ENCODE data around the gene OR4N5.
"Not testable (repeated sequence)": the region's sequence is repeated elsewhere in the genome, so short reads cannot be mapped to it uniquely, and the experiment has no call there.

Gene OR4N5, protein sequence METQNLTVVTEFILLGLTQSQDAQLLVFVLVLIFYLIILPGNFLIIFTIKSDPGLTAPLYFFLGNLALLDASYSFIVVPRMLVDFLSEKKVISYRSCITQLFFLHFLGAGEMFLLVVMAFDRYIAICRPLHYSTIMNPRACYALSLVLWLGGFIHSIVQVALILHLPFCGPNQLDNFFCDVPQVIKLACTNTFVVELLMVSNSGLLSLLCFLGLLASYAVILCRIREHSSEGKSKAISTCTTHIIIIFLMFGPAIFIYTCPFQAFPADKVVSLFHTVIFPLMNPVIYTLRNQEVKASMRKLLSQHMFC

DNA sequence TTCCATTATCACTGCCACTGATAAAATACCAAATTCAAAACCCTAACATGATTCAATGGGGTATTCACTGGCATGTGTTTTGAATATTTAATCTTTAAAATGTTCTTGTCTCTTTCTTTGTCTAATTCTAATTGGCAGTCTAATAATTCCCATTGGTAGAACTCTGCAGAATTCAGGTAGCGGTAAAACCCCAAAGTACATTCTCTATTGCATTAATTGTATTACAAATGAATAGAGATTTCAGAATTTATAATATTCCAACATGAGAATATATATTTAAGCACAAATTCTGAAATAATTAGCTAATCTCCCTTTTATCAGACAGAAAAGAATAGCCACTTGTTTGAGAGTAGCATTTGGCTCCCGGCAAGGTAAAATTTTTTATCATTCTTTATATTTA lies at the start of gene OR4N5:
OR4N5 (plus strand) TSS at position 301 of the 400 bp plus-strand sequence. CDS start 4,916 bp downstream, outside the sequence.
- no peak within 1 kb of the TSS for H3K4me3 ChIP-seq (ENCODE audit: low read depth, low read length)

DNA sequence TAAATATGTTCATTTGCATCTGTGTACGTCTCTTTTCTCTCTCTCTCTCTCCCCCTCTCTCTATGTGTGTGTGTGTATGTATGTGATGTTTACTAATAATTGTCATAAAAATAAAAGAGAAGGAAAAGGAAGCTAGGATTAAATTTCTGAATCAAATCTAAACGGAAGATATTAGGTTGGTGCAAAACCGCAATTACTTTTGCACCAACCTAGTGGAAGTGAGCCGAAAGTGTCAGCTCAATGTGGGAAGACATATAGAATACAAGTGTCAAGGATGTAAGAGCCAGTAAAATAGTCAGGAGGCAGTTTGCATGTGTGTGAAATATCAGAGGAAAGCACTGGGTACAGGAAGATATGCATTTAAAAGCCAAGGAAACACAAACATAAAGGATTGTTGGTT lies 46.6 kb upstream of the OR4N5 start:
- no peak overlapping the region for H3K4me3 ChIP-seq (ENCODE audit: low read depth, low read length)

DNA sequence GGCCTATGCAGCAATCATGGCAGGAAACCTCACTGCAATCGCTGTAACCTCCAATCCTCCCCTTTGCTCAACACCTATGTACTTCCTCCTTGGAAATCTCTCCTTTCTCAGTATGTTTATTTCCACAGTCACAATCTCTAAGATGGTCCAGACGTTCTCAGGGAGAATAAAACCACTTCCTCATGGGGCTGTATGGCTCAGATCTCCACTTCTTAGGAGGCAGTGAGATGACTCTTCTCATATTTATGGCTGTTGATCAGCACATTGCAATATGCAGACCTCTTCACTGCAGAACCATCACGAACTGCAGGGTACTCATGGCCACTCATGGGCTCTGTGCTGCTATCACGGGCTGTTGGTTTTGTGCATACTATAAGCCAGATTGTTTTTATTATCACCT lies 45.2 kb upstream of the OR4N5 start:
- no peak overlapping the region for H3K4me3 ChIP-seq (ENCODE audit: low read depth, low read length)

DNA sequence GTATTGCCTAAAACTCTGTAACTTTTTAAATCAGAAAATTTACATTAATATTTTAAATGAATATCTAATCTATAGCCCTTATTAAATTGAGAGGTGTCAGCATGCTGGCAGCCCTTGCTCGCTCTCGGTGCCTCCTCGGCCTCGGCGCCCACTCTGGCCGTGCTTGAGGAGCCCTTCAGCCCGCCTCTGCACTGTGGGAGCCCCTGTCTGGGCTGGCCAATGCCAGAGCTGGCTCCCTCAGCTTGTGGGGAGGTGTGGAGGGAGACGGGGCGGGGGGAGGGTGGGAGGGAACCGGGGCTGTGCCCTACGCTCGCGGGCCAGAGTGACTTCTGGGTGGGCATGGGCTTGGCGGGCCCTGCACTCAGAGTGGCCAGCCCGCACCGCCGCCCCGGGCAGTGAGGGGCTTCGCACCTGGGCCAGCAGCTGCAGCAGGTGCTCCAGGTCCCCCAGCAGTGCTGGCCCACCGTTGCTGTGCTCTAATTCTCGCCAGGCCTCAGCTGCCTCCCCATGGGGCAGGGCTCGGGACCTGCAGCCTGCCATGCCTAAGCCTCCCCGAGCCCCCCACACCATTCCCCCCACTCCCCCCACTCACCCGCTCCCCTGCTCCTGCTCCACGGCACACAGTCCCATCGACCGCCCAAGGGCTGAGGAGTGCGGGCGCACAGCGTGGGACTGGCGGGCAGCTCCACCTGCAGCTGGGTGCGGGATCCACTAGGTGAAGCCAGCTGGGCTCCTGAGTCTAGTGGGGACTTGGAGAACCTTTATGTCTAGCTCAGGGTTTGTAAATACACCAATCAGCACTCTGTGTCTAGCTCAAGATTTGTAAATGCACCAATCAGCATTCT lies 39.5 kb upstream of the OR4N5 start:
- not testable (repeated sequence) for H3K4me3 ChIP-seq (ENCODE audit: low read depth, low read length)

DNA sequence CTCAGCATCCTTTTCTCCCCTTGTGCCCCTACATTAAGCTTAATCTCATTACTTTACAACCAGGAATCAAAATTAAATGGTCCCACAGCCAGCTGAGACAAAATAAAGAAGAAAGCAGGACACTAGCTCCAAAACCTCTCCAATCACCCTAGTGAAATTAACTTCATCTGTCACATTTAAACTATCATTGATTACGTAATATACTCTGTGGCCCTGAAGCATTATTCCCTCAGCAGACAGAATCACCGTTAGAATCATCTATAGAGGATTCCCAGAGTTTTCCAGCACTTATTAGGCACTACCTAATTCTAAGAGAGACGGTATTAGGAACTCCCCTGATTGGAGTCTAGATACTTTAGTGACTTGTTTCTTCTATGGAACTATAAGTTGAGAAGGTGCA lies 28.2 kb upstream of the OR4N5 start, which contains the start of gene OR4K17:
OR4K17 (plus strand) TSS at position 302 of the 400 bp plus-strand sequence. CDS start 6,761 bp downstream, outside the sequence.
- no peak within 1 kb of the TSS for H3K4me3 ChIP-seq (ENCODE audit: low read depth, low read length)

DNA sequence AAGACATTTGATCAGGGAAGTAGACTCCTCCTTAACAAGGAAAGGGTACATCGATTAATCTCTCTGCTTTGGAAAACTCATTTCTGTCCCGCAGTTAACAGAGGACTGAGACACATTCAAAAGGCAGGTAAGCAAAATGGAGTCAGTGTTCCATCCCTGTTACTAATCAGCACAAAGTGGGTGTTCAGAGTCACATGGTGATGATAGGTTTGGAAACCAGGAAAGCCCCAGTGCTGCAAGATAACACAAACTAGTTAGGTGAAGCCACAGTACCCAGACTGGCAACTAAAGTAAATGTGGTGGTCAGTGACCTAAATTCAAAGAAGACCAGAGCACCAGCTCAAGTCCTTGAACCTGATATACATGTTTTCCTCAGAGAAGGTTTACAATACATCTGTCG lies 26.3 kb upstream of the OR4N5 start:
- H3K4me3 ChIP-seq (ENCODE audit: low read depth, low read length), result no peak overlapping the region

DNA sequence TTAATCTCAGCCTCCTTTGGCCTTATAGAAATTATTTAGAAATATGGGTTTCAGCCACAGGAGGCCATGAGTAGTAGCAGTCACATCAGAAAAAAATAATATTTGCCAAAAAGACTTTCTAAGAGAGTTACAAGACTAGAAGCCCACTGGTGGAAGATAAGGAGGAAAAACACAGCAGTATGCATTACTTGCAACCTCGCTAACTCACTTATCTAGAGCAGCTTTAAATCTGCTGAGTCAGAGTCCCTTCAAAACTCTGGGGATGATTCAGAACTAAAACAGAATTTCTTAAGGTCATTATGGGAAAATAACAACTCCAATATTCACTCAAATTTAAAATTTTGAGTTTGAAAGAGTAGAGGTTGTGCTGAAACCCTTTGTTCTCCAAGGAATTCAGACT lies 21.9 kb upstream of the OR4N5 start:
- no peak overlapping the region for H3K4me3 ChIP-seq (ENCODE audit: low read depth, low read length)

DNA sequence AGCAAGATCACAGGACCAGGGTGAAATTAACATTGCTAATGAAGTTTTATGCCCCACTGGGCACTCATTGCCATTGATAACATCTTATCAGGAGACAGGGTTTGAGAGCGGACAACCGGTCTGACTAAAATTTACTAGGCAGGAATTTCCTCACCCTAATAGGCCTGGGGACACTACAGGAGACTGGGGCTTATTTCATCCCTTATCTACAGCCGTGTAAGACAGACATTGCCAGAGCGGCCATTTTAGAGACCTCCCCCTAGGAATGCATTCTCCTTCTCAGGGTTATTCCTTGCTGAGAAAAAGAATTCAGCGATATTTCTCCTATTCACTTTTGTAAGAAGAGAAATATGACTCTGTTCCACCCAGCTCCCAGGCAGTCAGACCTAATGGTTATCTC lies 19.8 kb upstream of the OR4N5 start:
- no peak overlapping the region for H3K4me3 ChIP-seq (ENCODE audit: low read depth, low read length)

DNA sequence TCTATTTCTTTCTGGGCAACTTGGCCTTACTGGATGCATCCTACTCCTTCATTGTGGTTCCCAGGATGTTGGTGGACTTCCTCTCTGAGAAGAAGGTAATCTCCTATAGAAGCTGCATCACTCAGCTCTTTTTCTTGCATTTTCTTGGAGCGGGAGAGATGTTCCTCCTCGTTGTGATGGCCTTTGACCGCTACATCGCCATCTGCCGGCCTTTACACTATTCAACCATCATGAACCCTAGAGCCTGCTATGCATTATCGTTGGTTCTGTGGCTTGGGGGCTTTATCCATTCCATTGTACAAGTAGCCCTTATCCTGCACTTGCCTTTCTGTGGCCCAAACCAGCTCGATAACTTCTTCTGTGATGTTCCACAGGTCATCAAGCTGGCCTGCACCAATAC lies 5.3 kb downstream of the OR4N5 start:
- H3K4me3 ChIP-seq (ENCODE audit: low read depth, low read length), result no peak overlapping the region

DNA sequence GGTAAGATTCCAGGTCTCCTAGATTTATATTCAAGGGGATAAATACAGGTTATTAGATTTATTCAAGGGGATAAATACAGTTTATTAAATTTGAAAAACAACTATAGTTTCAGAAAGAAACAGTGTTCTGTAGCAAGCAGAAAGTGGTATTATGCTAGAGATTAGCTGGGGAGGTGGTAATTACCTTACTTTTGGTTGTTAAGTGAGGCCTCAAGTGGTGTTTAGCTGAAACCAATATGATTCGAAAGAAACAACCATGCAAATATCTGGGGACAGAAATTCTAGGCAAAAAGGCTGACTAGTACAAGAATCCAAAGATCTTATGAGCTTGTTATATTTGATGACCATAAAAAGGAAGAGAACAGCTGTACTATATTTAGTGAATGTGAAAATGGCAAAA lies 6.2 kb downstream of the OR4N5 start:
- no peak overlapping the region for H3K4me3 ChIP-seq (ENCODE audit: low read depth, low read length)

DNA sequence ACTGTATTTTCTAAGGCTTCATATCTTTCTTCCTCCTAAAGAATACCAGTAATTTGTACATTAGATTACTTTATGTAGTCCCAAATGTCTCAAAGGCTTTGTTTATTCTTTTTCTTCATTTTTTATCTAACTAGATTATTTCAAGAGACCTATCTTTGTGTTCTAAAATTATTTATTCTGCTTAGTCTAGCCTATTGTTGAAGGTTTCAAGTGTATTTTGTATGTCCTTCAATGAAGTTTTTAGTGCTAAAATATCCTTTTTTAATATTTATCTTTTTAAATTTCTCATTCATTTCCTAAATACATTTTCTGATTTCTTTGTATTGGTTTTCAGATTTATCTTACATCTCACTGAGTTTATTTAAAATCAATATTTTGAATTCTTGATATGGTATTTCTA lies 25.8 kb downstream of the OR4N5 start:
- no peak overlapping the region for H3K4me3 ChIP-seq (ENCODE audit: low read depth, low read length)

DNA sequence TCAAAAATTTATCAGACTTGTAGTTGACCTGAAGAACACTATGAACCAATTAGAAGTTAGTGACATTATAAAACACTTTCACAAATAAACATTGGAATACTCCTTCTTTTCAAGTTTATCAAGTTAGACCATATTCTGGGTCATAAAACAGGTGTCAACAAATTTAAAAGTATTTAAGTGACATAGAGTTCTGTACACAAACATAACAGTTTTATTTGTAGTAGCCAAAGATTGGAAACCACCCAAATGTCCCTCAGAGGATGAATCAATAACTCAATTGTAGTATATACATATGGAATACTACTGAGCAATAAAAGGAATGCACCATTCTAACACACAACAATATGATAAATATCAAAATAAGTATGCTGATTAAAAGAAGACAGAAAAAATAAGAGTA lies 28.5 kb downstream of the OR4N5 start:
- H3K4me3 ChIP-seq (ENCODE audit: low read depth, low read length), result no peak overlapping the region

DNA sequence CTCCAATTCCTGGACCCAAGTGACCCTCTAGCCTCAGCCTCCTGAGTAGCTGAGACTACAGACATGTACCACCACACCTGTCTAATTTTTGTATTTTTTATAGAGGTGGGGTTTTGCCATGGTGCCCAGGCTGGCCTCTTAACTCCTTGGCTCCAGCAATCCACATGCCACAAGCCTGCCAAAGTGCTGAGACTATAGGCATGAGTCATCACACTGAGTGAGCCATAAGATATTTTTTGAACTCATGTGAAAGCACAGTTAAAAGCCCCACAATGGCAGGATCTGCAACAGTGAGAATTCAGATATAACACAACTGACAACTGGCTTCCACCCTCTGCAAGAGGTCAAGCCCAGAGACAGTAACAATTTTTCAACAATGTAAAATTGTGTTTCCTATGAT lies 31.2 kb downstream of the OR4N5 start:
- H3K4me3 ChIP-seq (ENCODE audit: low read depth, low read length), result not testable (repeated sequence)

DNA sequence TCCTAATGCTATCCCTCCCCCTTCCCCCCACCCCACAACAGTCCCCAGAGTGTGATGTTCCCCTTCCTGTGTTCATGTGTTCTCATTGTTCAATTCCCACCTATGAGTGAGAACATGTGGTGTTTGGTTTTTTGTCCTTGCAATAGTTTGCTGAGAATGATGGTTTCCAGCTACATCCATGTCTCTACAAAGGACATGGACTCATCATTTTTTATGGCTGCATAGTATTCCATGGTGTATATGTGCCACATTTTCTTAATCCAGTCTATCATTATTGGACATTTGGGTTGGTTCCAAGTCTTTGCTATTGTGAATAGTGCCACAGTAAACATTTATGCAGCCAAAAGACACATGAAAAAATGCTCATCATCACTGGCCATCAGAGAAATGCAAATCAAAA lies 35.6 kb downstream of the OR4N5 start:
- H3K4me3 ChIP-seq (ENCODE audit: low read depth, low read length), result not testable (repeated sequence)

DNA sequence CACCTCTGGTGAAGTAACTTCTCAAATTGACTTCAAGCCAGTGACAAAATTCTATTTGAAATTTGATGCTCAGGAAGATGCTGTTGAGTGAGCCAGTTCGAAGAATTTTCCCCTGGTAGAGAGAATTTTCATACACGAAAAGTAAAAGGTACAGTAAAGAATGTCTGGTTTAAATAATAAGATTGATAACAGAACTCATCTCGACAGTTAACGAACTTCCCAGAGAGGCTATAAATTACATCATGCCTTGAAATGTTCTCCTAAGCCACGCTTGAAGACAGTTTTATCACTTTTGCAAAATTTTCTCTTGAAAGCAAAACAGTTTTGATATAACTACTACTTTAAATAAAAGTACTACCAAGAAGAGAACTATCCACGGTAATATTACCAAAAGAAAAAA lies 37.7 kb downstream of the OR4N5 start:
- H3K4me3 ChIP-seq (ENCODE audit: low read depth, low read length), result no peak overlapping the region

DNA sequence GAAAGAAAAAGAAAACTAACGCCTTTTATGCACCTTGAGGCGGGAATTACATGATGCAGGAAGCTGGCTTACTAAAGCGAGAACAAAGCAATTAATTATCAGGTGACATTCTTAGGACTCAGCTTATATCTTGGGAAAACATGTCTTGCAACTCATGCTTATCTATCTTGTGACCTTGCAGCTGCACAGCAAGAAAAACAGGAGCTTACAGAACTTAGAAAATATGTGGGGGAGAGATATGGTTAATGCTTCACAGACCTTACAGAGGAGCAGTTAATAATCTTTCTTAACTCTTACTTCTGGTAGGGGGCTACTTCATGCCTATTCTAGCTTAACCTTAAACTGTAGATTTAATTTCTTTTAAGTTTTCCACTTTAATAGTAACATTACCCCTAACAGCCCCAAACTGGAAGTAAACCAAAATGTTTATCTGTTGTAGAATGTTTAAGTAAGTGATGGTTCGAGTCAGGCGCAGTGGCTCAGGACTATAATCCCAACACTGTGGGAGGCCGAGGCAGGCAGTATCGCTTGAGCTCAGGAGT lies 38.9 kb downstream of the OR4N5 start:
- H3K4me3 ChIP-seq (ENCODE audit: low read depth, low read length), result no peak overlapping the region

DNA sequence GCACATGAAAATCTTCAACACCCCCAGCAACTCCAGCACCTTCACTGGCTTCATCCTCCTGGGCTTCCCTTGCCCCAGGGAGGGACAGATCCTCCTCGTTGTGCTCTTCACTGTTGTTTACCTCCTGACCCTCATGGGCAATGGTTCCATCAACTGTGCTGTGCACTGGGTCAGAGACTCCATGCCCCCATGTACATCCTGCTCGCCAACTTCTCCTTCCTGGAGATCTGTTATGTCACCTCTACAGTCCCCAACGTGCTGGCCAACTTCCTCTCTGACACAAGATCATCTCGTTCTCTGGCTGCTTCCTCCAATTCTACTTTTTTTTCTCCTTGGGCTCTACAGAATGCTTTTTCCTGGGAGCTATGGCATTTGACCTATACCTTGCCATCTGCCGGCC lies 40.6 kb downstream of the OR4N5 start:
- no peak overlapping the region for H3K4me3 ChIP-seq (ENCODE audit: low read depth, low read length)

DNA sequence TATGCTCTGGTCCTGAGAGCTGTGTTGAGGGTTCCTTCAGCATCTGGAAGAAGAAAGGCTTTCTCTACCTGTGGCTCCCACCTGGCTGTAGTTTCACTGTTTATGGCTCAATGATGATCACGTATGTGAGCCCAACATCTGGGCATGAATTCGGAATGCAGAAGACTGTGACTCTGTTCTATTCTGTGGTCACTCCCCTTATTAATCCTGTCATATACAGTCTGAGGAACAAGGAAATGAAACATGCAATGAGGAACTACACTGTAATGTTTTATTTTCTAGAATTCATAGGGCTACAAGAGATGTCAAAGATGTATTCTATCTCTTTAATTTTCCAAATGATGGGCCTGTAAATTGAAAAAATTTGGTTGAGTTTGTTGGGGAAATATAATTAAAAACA lies 41.3 kb downstream of the OR4N5 start:
- H3K4me3 ChIP-seq (ENCODE audit: low read depth, low read length), result no peak overlapping the region

DNA sequence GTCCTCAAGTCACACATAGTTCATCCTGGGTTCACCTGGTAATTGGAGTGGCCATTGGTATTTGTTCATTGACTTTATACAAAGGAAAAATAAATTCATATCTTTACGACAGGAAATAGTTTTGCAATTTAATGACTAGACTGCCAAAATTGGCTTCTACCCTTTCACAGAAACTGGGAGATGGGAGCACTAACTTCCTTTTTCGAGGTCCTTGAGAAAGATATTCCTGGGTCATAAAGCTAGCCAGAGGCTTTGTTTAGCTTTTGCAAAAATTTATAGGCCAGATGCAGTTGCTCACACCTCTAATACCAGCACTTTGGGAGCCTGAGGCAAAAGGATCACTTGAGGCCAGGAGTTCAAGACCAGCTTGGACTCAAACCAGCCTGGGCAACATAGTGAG lies 41.9 kb downstream of the OR4N5 start:
- H3K4me3 ChIP-seq (ENCODE audit: low read depth, low read length), result no peak overlapping the region

DNA sequence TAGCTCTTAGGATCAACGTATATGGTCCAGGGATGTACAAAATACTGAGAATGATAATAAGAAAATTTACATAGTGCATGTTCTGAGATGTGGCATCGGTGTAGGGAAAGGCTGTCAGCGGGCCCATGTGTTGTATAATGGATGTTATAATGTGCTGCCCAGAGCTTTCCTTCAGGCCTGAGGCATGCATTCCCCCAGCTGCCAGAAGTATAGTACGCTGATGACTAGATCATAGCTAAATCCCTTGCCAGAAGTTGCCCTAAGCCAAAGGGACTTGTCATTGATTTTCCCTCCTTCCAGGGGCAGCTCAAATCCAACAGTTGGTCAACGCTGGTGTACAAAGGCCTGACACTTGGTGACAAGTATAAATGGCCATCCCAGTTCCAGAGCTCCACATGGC lies 45.6 kb downstream of the OR4N5 start:
- no peak overlapping the region for H3K4me3 ChIP-seq (ENCODE audit: low read depth, low read length)

DNA sequence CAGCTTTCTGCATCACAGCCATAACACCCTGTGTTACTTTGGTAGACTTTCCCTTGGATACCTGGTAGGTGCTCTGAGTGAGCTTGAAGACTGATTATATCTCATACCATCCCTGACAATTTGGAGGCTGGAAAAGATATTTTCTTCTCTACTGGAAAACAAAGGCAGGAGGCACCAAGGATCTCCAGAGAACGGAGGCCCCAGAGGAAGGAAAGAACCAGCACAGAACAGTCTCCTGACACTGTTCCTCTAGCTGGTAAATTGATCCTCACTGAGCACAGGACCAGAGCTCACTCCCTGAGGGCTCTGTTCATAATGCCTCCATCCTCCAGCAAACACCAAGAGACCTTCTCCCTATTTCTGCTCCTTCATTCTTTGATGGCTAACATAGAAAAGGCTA lies 52.0 kb downstream of the OR4N5 start, which contains the start of gene OR11G2:
OR11G2 (plus strand) TSS at position 301 of the 400 bp plus-strand sequence. CDS start 6,542 bp downstream, outside the sequence.
- H3K4me3 ChIP-seq (ENCODE audit: low read depth, low read length), result no peak within 1 kb of the TSS

DNA sequence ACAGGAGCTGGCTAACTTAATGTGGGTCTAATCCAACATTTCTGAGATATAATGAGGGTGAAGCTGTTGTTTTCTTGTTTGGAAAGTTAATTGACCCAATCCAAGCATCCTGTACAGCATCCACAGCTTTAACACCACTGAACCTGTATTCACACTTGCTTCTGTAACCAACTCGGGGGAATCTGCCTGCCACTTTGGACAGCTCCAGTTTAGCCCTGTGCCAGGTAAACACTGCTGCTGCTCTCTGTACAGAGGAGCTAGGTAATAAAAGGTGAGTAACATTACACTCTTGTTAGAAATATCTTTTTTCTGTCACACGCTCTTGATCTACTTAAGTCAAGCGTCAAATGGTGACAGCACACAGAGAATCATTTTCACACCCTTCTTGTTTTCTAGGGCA lies 52.8 kb downstream of the OR4N5 start:
- no peak overlapping the region for H3K4me3 ChIP-seq (ENCODE audit: low read depth, low read length)

Measured in iPS-11a (cell line).